Measurements from ENCODE around the gene FGF12.

FGF12 gene

GRCh38 chr3:192489579-192489978 is 237.8 kb downstream of the FGF12 start:
- no peak overlapping the region for H3K9ac ChIP-seq (ENCODE audit: low read depth, low read length)
- no peaks in the 10 kb centered on the region for H3K27me3 ChIP-seq (ENCODE audit: control insufficient read depth, insufficient read depth, low read length)
- no peak overlapping the region for H3K4me2 ChIP-seq (ENCODE audit: low read length)
- H3K4me1 ChIP-seq (ENCODE audit: control insufficient read depth, insufficient read depth, low read length): no peaks in the 10 kb centered on the region
- H3K9me3 ChIP-seq (replicated peaks; ENCODE audit: low read length): no peaks in the 10 kb centered on the region
- no peak overlapping the region for H3K4me3 ChIP-seq (ENCODE audit: low read length)
- H3K36me3 ChIP-seq (ENCODE audit: insufficient read depth, low read length): no peaks in the 10 kb centered on the region

- Histone ChIP-seq H3K4me3 (ENCODE audit: low read length) (no peak overlapping the region), H3K4me1 (ENCODE audit: control insufficient read depth, insufficient read depth, low read length) (peaks cover 7% of the 10 kb centered on the region), H3K4me2 (ENCODE audit: low read length) (no peak overlapping the region), H3K9me3 (replicated peaks; ENCODE audit: low read length) (no peaks in the 10 kb centered on the region), H3K27me3 (ENCODE audit: control insufficient read depth, insufficient read depth, low read length) (no peaks in the 10 kb centered on the region), H3K36me3 (ENCODE audit: insufficient read depth, low read length) (no peaks in the 10 kb centered on the region), H3K9ac (ENCODE audit: low read depth, low read length) (no peak overlapping the region)
Measured at GRCh38 chr3:192487033-192487432, 240.3 kb downstream of the FGF12 start.

- Histone ChIP-seq H3K9me3 (replicated peaks; ENCODE audit: low read length) (no peaks in the 10 kb centered on the region), H3K4me2 (ENCODE audit: low read length) (no peak overlapping the region), H3K4me1 (ENCODE audit: control insufficient read depth, insufficient read depth, low read length) (peaks cover 11% of the 10 kb centered on the region), H3K9ac (ENCODE audit: low read depth, low read length) (no peak overlapping the region), H3K36me3 (ENCODE audit: insufficient read depth, low read length) (no peaks in the 10 kb centered on the region), H3K27me3 (ENCODE audit: control insufficient read depth, insufficient read depth, low read length) (no peaks in the 10 kb centered on the region), H3K4me3 (ENCODE audit: low read length) (no peak overlapping the region)
Measured at GRCh38 chr3:192482809-192483208, 244.5 kb downstream of the FGF12 start.

DNA sequence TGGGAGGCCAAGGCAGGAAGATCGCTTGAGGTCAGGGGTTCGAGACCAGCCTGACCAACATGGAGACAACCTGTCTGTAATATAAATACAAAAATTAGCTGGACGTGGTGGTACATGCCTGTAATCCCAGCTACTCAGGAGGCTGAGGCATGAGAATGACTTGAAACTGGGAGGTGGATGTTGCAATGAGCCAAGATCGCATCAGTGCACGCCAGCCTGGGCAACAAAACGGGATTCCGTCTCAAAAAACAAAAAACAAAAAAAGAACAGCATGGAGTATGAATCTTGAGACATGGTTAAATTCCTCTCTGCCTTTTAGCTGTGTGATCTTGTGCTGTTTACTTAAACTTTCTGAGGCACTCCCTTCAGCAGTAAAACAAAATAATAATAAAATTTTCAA is 244.9 kb downstream of the FGF12 start:
- no peaks in the 10 kb centered on the region for H3K36me3 ChIP-seq (ENCODE audit: insufficient read depth, low read length)

GRCh38 chr3:192481638-192482037 is 245.7 kb downstream of the FGF12 start:
- H3K9ac ChIP-seq (ENCODE audit: low read depth, low read length): no peak overlapping the region
- H3K4me2 ChIP-seq (ENCODE audit: low read length): no peak overlapping the region
- H3K9me3 ChIP-seq (replicated peaks; ENCODE audit: low read length): no peaks in the 10 kb centered on the region
- H3K4me3 ChIP-seq (ENCODE audit: low read length): no peak overlapping the region
- H3K27me3 ChIP-seq (ENCODE audit: control insufficient read depth, insufficient read depth, low read length): no peaks in the 10 kb centered on the region
- H3K4me1 ChIP-seq (ENCODE audit: control insufficient read depth, insufficient read depth, low read length): peaks cover 11% of the 10 kb centered on the region
- H3K36me3 ChIP-seq (ENCODE audit: insufficient read depth, low read length): no peaks in the 10 kb centered on the region

More for the DNA sequence above, 244.9 kb downstream of the FGF12 start:
- Histone ChIP-seq H3K4me1 (ENCODE audit: control insufficient read depth, insufficient read depth, low read length) (peaks cover 11% of the 10 kb centered on the region), H3K4me3 (ENCODE audit: low read length) (no peak overlapping the region), H3K9me3 (replicated peaks; ENCODE audit: low read length) (no peaks in the 10 kb centered on the region), H3K9ac (ENCODE audit: low read depth, low read length) (no peak overlapping the region), H3K27me3 (ENCODE audit: control insufficient read depth, insufficient read depth, low read length) (no peaks in the 10 kb centered on the region), H3K4me2 (ENCODE audit: low read length) (no peak overlapping the region)

DNA sequence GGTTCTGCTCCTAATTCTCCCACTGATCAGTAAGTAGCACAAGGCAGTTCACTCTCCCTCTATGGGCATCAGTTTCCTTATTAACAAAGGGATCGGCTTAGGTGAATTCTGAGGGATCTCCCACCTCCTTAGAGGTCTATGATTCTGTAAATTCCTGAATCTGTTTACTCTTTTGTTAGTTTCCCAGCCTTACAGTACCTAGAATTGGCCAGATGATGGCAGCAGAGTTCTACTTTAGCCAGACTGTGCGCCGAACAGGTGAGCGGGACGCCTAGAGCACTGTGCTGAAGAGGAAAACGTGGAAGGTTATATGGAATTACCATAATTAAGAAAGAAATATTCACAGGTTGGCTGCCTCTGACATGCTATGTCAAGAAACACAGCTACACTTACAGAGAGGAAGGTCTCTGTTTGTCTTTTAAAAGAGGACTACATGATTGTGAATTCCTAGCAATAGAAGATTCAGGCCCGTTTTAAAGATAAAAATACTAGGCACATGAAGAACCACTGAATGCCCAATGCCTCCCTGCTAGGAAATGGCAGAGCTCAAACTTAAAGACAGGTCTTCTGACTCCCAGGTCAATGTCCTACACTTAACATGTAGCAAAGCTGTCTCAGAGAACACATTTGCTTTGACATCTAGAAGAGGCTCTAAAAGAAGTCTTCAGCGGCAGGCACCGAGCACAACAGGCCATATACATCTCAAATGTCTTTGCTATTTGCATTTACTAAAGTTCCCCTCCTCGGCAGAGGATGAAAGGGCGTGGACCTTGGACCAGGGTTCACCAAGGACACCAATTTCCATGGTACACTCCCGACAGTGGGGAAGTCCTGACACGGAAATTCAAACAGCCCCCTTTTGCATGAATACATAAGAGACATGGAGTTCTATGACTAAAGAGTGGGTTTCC is 259.9 kb downstream of the FGF12 start:
- peaks cover 12% of the 10 kb centered on the region for H3K27me3 ChIP-seq (ENCODE audit: control insufficient read depth, insufficient read depth, low read length)
- no peak overlapping the region for H3K4me2 ChIP-seq (ENCODE audit: low read length)
- H3K4me1 ChIP-seq (ENCODE audit: control insufficient read depth, insufficient read depth, low read length): no peaks in the 10 kb centered on the region
- H3K4me3 ChIP-seq (ENCODE audit: low read length): no peak overlapping the region
- H3K36me3 ChIP-seq (ENCODE audit: insufficient read depth, low read length): no peaks in the 10 kb centered on the region
- H3K9me3 ChIP-seq (replicated peaks; ENCODE audit: low read length): no peaks in the 10 kb centered on the region
- H3K9ac ChIP-seq (ENCODE audit: low read depth, low read length): no peak overlapping the region

DNA sequence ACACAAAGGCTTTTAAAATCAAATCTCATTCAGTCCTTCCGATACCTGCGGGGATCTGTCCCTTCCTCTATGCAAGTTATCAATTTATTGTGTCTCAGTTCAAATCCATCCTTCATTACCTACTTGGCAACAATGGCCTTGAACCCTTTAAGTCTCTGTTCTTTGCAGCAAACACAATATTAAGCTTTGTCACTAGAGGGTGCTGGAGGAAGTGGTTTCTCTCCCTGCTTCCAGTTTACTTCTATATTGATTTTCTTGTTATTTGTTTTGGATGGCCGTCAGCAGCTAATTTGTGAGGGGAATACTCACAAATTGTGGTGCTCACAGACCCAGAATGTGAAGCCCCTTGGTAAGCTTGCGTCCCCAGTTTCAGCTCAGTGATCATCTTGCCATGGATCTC is 278.3 kb downstream of the FGF12 start:
- Histone ChIP-seq H3K27me3 (ENCODE audit: control insufficient read depth, insufficient read depth, low read length) (peaks cover 31% of the 10 kb centered on the region), H3K9ac (ENCODE audit: low read depth, low read length) (no peak overlapping the region), H3K4me3 (ENCODE audit: low read length) (no peak overlapping the region)

GRCh38 chr3:192445770-192446644 is 281.3 kb downstream of the FGF12 start:
- no peaks in the 10 kb centered on the region for H3K4me1 ChIP-seq (ENCODE audit: control insufficient read depth, insufficient read depth, low read length)
- no peak overlapping the region for H3K4me2 ChIP-seq (ENCODE audit: low read length)
- no peak overlapping the region for H3K9ac ChIP-seq (ENCODE audit: low read depth, low read length)
- no peaks in the 10 kb centered on the region for H3K9me3 ChIP-seq (replicated peaks; ENCODE audit: low read length)
- H3K36me3 ChIP-seq (ENCODE audit: insufficient read depth, low read length): no peaks in the 10 kb centered on the region
- H3K27me3 ChIP-seq (ENCODE audit: control insufficient read depth, insufficient read depth, low read length): peaks cover 31% of the 10 kb centered on the region
- H3K4me3 ChIP-seq (ENCODE audit: low read length): no peak overlapping the region

More for the DNA sequence above, 278.3 kb downstream of the FGF12 start:
- Histone ChIP-seq H3K4me1 (ENCODE audit: control insufficient read depth, insufficient read depth, low read length) (no peaks in the 10 kb centered on the region), H3K4me2 (ENCODE audit: low read length) (no peak overlapping the region), H3K36me3 (ENCODE audit: insufficient read depth, low read length) (no peaks in the 10 kb centered on the region), H3K9me3 (replicated peaks; ENCODE audit: low read length) (no peaks in the 10 kb centered on the region)

DNA sequence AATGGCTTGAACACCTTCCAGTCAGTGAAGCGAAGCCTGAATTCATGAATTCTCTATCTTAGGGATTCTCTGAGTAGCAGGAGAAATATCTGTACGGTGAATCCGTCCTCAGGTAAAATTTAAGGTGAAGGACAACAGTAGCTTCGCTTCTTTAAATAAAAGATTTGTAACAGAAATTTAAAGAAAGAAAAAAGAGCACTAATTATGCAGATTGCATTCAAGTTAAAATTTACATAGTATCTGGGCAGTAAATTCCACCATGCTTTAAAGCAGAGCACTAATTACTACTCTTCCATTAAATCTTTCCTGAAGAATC is 282.6 kb downstream of the FGF12 start:
- Histone ChIP-seq H3K27me3 (ENCODE audit: control insufficient read depth, insufficient read depth, low read length) (peaks cover 34% of the 10 kb centered on the region), H3K4me3 (ENCODE audit: low read length) (no peak overlapping the region), H3K9me3 (replicated peaks; ENCODE audit: low read length) (no peaks in the 10 kb centered on the region), H3K9ac (ENCODE audit: low read depth, low read length) (no peak overlapping the region), H3K4me1 (ENCODE audit: control insufficient read depth, insufficient read depth, low read length) (no peaks in the 10 kb centered on the region), H3K36me3 (ENCODE audit: insufficient read depth, low read length) (no peaks in the 10 kb centered on the region), H3K4me2 (ENCODE audit: low read length) (no peak overlapping the region)

DNA sequence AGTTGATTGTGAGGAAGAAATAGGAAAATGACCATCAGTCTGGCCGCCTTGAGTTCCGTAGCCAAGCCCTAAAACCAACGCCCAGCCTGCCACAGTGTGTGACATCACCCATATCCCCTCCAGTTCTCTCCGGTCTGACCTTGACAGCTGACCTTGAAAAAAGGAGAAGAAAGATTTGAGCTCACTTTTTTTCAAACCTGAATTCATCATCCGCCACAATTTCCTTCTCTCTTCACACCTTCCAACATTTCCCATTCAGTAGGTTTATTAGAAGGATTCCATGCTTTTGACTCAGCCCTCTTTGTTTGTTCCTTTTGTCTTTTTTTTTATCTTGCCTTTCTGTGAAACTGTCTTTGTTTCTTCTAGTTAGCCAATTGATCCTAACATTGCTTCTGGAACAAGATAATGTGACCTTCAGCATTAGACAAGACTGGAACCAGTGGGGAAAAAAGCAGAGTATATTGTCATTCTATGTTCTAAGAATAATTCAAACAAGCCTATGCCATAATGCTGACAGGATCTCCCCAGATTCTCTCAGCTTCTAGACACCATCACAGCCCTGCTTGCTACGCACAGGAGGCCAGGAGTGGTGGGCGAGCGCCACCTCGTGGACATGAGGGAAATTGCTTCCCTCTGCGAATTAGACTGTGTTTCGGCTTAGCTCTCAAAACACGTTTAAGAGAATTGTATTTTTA is 283.1 kb downstream of the FGF12 start:
- Histone ChIP-seq H3K36me3 (ENCODE audit: insufficient read depth, low read length) (no peaks in the 10 kb centered on the region), H3K4me1 (ENCODE audit: control insufficient read depth, insufficient read depth, low read length) (no peaks in the 10 kb centered on the region), H3K4me2 (ENCODE audit: low read length) (no peak overlapping the region), H3K9ac (ENCODE audit: low read depth, low read length) (no peak overlapping the region), H3K4me3 (ENCODE audit: low read length) (no peak overlapping the region), H3K27me3 (ENCODE audit: control insufficient read depth, insufficient read depth, low read length) (peaks cover 31% of the 10 kb centered on the region), H3K9me3 (replicated peaks; ENCODE audit: low read length) (no peaks in the 10 kb centered on the region)

DNA sequence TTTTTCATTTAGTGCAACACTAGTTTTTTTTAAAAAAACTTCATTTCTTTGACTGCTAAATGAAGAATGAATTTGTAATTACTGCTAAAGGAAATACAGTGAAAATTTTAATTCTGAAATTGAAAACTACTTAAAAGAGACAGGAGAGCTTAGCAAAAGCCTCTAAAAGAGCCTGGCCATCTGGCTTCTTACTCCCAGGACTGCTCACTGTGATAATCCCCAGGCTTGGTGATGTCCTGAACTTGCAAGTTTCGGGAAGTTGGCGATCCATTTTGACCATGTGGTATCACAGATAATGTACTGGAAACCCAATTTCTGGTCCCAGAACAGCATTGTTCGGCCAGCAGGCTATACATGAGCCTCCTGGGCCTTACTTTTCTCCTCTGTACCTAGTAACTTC is 292.1 kb downstream of the FGF12 start:
- Histone ChIP-seq H3K9me3 (replicated peaks; ENCODE audit: low read length) (no peaks in the 10 kb centered on the region), H3K36me3 (ENCODE audit: insufficient read depth, low read length) (no peaks in the 10 kb centered on the region), H3K9ac (ENCODE audit: low read depth, low read length) (no peak overlapping the region), H3K4me3 (ENCODE audit: low read length) (no peak overlapping the region), H3K4me1 (ENCODE audit: control insufficient read depth, insufficient read depth, low read length) (no peaks in the 10 kb centered on the region), H3K4me2 (ENCODE audit: low read length) (no peak overlapping the region), H3K27me3 (ENCODE audit: control insufficient read depth, insufficient read depth, low read length) (peaks cover 15% of the 10 kb centered on the region)
